PC-9 (cell line): ENCODE data around the gene NDC1. TPM values are rescaled to one million over a fixed set of nuclear protein-coding genes. Genes with fewer than 3 reads are reported as not detected.

Source experiments
- BruUV-seq: library from RNA; stranded (reverse); fragments of 400-500 nt; replicated peaks from 2 replicates; lab custom pipeline; 2021; lab: Mats Ljungman, UMichigan
- CTCF ChIA-PET: fragments of 300-600 bp; sonication (Branson Sonifier 250); formaldehyde crosslinking; loops from one replicate; lab custom pipeline; 2022; ENCODE audit warnings: antibody characterized with exemption; lab: Charles Lee
- POLR2A ChIA-PET: fragments of 300-600 bp; sonication (Branson Sonifier 250); formaldehyde crosslinking; loops from one replicate; lab custom pipeline; 2022; ENCODE audit warnings: antibody characterized with exemption; ENCODE audit not compliant: unreplicated experiment; lab: Charles Lee
- DNase-seq, 2 experiments: peaks; one replicate each; pipeline versions ENCODE4 v3.0.0 to v3.0.0-alpha.2; 2015 to 2022; ENCODE audit warnings: mixed read lengths in 1 of 2
- H2AFZ ChIP-seq: fragments of 200-600 bp; sonication (generic); 2 replicates; pipeline ENCODE4 v1.8.1; 2017; ENCODE audit warnings: antibody characterized with exemption
- H3F3A ChIP-seq: fragments of 200-600 bp; sonication (generic); 2 replicates; pipeline ENCODE4 v1.8.1; 2017; ENCODE audit warnings: antibody characterized with exemption, mild to moderate bottlenecking, low read depth; ENCODE audit not compliant: insufficient read depth
- H3K27ac ChIP-seq: fragments of 200-600 bp; sonication (generic); 2 replicates; pipeline ENCODE4 v1.6.1; 2016; ENCODE audit warnings: mixed run types
- H3K27me3 ChIP-seq: fragments of 200-600 bp; sonication (generic); 2 replicates; pipeline ENCODE4 v1.6.1; 2016; ENCODE audit warnings: low read depth, mixed run types; ENCODE audit not compliant: insufficient read depth
- H3K36me3 ChIP-seq: fragments of 200-600 bp; sonication (generic); 2 replicates; pipeline ENCODE4 v1.6.1; 2016; ENCODE audit warnings: low read depth, mixed run types
- H3K4me1 ChIP-seq: fragments of 200-600 bp; sonication (generic); replicated peaks from 2 replicates; pipeline ENCODE4 v1.6.1; 2016; ENCODE audit warnings: mixed run types; ENCODE audit not compliant: insufficient read depth
- H3K4me2 ChIP-seq: fragments of 200-600 bp; sonication (generic); 2 replicates; pipeline ENCODE4 v1.6.1; 2017; ENCODE audit warnings: mixed run types
- H3K4me3 ChIP-seq: fragments of 200-600 bp; sonication (generic); 2 replicates; pipeline ENCODE4 v1.6.1; 2016; ENCODE audit warnings: mixed run types
- H3K79me2 ChIP-seq: fragments of 200-600 bp; sonication (generic); 2 replicates; pipeline ENCODE4 v1.6.1; 2017; ENCODE audit warnings: low read depth, mixed run types
- H3K9me2 ChIP-seq: fragments of 200-600 bp; sonication (generic); 2 replicates; pipeline ENCODE4 v1.8.1; 2017; ENCODE audit warnings: mild to moderate bottlenecking; ENCODE audit not compliant: insufficient read depth
- H3K9me3 ChIP-seq: fragments of 200-600 bp; sonication (generic); 2 replicates; pipeline ENCODE4 v1.8.1; 2016; ENCODE audit warnings: low read depth; ENCODE audit not compliant: insufficient read depth
- H4K20me1 ChIP-seq: fragments of 200-600 bp; sonication (generic); 2 replicates; pipeline ENCODE4 v1.8.1; 2017; ENCODE audit not compliant: insufficient read depth
- CTCF ChIP-seq: fragments of 200-600 bp; sonication (generic); conservative IDR thresholded peaks from 2 replicates; pipeline ENCODE4 v1.6.1; 2017; ENCODE audit warnings: mixed run types, antibody characterized with exemption, mild to moderate bottlenecking, moderate library complexity
- EZH2 ChIP-seq: fragments of 200-600 bp; sonication (generic); IDR thresholded peaks from 2 replicates; pipeline ENCODE4 v1.8.0; 2017; ENCODE audit warnings: antibody characterized with exemption, low read depth
- intact Hi-C: fragments of 100-400 bp; cut with micrococcal nuclease; formaldehyde crosslinking; loops from one replicate; pipeline ENCODE4 v1.10.0; 2022; ENCODE audit not compliant: unreplicated experiment
- total RNA-seq: library from RNA; stranded (reverse); gene quantifications from 2 replicates; pipeline ENCODE4 v1.2.3, GENCODE V29; 2021

NDC1 gene
- total RNA-seq, 1 experiment from 2014 or later, result 47.6 TPM

GRCh38 chr1:53718443-53718842 is 119.7 kb downstream of the NDC1 start:
- no peaks in the 10 kb centered on the region for H4K20me1 ChIP-seq
- peaks cover 28% of the 10 kb centered on the region; the same call in 1 of the 2 replicates for H3K27me3 ChIP-seq
- POLR2A ChIA-PET, result no interaction called here
- no peak overlapping the region for H3K4me2 ChIP-seq
- H3K36me3 ChIP-seq, result no peaks in the 10 kb centered on the region
- CTCF ChIA-PET, result no interaction called here
- H3K9me2 ChIP-seq, result no peaks in the 10 kb centered on the region
- TF ChIP-seq CTCF, result no peak
- no peak for TF ChIP-seq EZH2
- intact Hi-C loops, result no loop called here
- BruUV-seq, result no TSS peak
- no peaks in the 10 kb centered on the region for H3F3A ChIP-seq
- DNase-seq, result no peak
- no peaks in the 10 kb centered on the region for H3K79me2 ChIP-seq
- no peaks in the 10 kb centered on the region for H3K4me1 ChIP-seq
- no peaks in the 10 kb centered on the region for H3K9me3 ChIP-seq
- H2AFZ ChIP-seq, result no peak overlapping the region
- H3K4me3 ChIP-seq, result no peak overlapping the region
- no peak overlapping the region for H3K27ac ChIP-seq

- BruUV-seq, result no TSS peak
- CTCF ChIA-PET, result no interaction called here
These were observed 120.9 kb downstream of the NDC1 start for GRCh38 chr1:53717025-53717804.

DNA sequence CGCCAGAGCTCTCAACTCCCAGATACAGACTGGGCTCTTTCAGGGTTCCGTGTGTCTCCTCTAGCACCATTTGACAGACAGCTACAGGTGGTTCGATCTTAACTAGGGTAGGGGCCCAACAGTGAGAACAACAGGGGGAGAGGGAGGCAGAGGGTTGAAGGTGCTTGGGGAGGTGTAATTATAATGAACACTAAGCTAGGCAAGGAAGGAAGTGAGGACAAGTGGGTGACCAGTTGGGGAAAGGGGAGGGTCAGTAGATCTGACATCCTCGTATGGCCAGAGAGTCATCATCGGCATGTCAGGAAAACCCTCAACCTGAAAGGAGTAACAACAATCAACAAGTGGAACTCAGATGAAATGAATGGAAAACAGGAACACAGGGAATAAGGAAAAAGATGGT is 121.9 kb downstream of the NDC1 start:
- Histone ChIP-seq H3K4me3 (no peak overlapping the region), H3K4me2 (no peak overlapping the region), H3K4me1 (no peaks in the 10 kb centered on the region), H3K9me2 (no peaks in the 10 kb centered on the region), H3K27me3 (peaks cover 28% of the 10 kb centered on the region; the same call in 1 of the 2 replicates), H2AFZ (no peak overlapping the region), H3K9me3 (no peaks in the 10 kb centered on the region), H3F3A (no peaks in the 10 kb centered on the region), H3K27ac (no peak overlapping the region), H3K36me3 (no peaks in the 10 kb centered on the region), H3K79me2 (no peaks in the 10 kb centered on the region), H4K20me1 (no peaks in the 10 kb centered on the region)
- CTCF ChIA-PET, result no interaction called here
- intact Hi-C loops, result no loop called here
- POLR2A ChIA-PET, result no interaction called here
- BruUV-seq, result no TSS peak
- no peak for DNase-seq
- no peak for TF ChIP-seq EZH2
- no peak for TF ChIP-seq CTCF

More at GRCh38 chr1:53717025-53717804, 120.9 kb downstream of the NDC1 start:
- no peak overlapping the region for H2AFZ ChIP-seq
- no peaks in the 10 kb centered on the region for H3K79me2 ChIP-seq
- H3K27ac ChIP-seq, result no peak overlapping the region
- no peaks in the 10 kb centered on the region for H3K4me1 ChIP-seq
- H3K9me3 ChIP-seq, result no peaks in the 10 kb centered on the region
- H3F3A ChIP-seq, result no peaks in the 10 kb centered on the region
- no peaks in the 10 kb centered on the region for H4K20me1 ChIP-seq
- no peak overlapping the region for H3K4me3 ChIP-seq
- H3K27me3 ChIP-seq, result peaks cover 28% of the 10 kb centered on the region; the same call in 1 of the 2 replicates
- intact Hi-C loops, result no loop called here
- POLR2A ChIA-PET, result no interaction called here
- no peaks in the 10 kb centered on the region for H3K36me3 ChIP-seq
- DNase-seq, result no peak
- no peak for TF ChIP-seq EZH2
- TF ChIP-seq CTCF, result no peak
- H3K9me2 ChIP-seq, result no peaks in the 10 kb centered on the region
- no peak overlapping the region for H3K4me2 ChIP-seq
